HUDEP-2 (cell line): ENCODE results near the gene UNC50.
"Not testable (repeated sequence)": the region's sequence is repeated elsewhere in the genome, so short reads cannot be mapped to it uniquely, and the experiment has no call there.

Experiments used
- DNase-seq, 76 experiments: peaks; one replicate each; lab custom pipeline; 2025; ENCODE audit not compliant: unreplicated experiment in 76 of 76; lab: John Stamatoyannopoulos, UW

UNC50 gene

DNA sequence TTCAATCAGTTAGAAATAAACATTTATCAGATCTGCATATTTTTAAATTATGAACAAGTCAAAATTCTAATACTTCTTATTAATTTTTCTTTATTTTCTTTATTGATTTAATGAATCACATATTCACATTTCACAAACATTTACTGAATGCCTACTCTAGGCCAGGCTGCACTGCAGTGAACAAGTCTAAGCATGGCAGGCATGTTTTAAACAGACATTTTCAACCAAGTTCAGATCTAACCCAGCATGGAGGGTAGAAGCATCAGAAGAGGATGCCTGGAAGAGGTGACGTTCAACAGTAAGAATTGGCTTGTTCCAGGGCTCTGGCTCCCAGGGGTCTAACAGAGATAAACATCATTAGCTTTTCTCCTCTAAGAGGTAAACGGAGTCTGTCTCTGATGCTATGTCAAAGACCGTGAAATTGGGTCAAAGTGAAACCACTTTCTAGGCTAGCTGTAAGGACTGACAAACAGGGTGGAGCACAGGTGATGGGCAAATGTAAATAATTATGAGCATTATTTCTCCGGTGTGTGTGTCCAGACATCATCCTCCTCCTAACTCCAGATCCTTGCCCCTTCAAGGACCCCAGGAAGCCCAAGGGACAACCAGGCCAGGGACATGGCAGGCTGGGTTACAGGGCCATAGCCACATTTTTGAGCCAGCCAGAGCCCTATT lies 50.6 kb downstream of the UNC50 start:
- no peak for DNase-seq

- DNase-seq: not testable (repeated sequence)
These were observed 51.1 kb downstream of the UNC50 start for GRCh38 chr2:98659491-98659840.

DNA sequence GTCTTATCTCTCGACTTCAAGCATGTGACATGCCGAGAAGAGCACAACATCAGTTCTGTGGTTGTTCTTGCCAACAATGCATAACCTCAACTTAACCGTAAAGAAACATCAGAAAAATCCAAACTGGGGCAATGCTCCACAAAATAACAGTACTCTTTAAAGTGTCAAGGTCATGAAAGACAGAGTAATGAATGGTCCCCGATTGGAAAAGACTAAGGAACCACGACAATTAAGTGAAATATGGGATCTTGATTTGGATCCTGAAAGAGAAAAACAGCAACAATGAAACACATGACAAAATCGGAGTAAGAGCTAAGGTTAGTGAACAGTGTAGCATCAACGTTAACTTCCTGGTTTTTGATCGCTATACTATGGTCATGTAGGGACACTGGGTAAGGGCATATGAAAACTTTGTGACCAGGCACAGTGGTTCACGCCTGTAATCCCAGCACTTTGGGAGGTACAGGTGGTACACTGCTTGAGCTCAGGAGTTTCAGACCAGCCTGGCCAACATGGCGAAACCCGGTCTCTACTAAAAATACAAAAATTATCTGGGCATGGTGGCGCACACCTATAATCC lies 55.2 kb downstream of the UNC50 start:
- no peak for DNase-seq

DNA sequence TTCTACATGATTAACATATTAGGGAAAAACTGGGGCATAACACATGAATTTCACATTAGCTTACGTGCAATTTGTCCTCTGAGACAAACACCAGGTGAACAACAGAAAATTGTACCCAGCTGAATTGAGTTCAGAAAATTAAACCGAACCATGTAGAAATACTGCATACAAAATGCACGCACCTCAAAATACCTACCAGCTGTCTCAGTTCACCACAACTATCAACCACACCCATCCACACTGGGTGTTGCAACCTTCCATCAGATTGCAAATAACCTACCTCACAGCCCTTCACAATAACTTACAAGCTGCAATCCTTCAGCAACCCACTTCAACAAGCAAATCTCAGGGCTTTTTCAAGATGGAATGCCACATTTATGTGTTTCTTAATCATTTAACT lies 55.9 kb downstream of the UNC50 start:
- no peak for DNase-seq

GRCh38 chr2:98665677-98666076 lies 57.3 kb downstream of the UNC50 start:
- no peak for DNase-seq
